ENCODE data around the gene CHST11. TPM values are rescaled to one million over a fixed set of nuclear protein-coding genes. Genes with fewer than 3 reads are reported as not detected.

The CHST11 gene
- total RNA-seq, 1 donor from 2014 or later = 11.4 TPM

- Mint-ChIP-seq H3K27me3 (no peaks in the 10 kb centered on the region), H3K4me1 (ENCODE audit: low read depth) (peaks cover 2% of the 10 kb centered on the region), H3K4me3 (ENCODE audit: low read depth) (no peak overlapping the region), H3K36me3 (ENCODE audit: insufficient read depth) (no peaks in the 10 kb centered on the region), H3K9me3 (ENCODE audit: low read depth) (no peaks in the 10 kb centered on the region), H3K27ac (no peak overlapping the region)
- TF ChIP-seq CTCF (IDR thresholded peaks at IDR 0.05; ENCODE audit: unreplicated experiment) = no peak
- no peak for DNase-seq (ENCODE audit: low spot score, unreplicated experiment)
Observed at GRCh38 chr12:104477510-104478390, 21.0 kb downstream of the CHST11 start.

- Mint-ChIP-seq H3K9me3 (ENCODE audit: low read depth) (no peaks in the 10 kb centered on the region), H3K27me3 (no peaks in the 10 kb centered on the region), H3K4me1 (ENCODE audit: low read depth) (no peaks in the 10 kb centered on the region), H3K27ac (no peak overlapping the region), H3K4me3 (ENCODE audit: low read depth) (no peak overlapping the region), H3K36me3 (ENCODE audit: insufficient read depth) (no peaks in the 10 kb centered on the region)
- no peak for DNase-seq (ENCODE audit: low spot score, unreplicated experiment)
- TF ChIP-seq CTCF (IDR thresholded peaks at IDR 0.05; ENCODE audit: unreplicated experiment) = no peak
Observed at GRCh38 chr12:104478396-104479122, 21.8 kb downstream of the CHST11 start.

- Mint-ChIP-seq H3K36me3 (ENCODE audit: insufficient read depth) (no peaks in the 10 kb centered on the region), H3K27ac (no peak overlapping the region), H3K4me1 (ENCODE audit: low read depth) (no peaks in the 10 kb centered on the region), H3K4me3 (ENCODE audit: low read depth) (no peak overlapping the region), H3K27me3 (no peaks in the 10 kb centered on the region), H3K9me3 (ENCODE audit: low read depth) (no peaks in the 10 kb centered on the region)
- DNase-seq (ENCODE audit: low spot score, unreplicated experiment) = no peak
- no peak for TF ChIP-seq CTCF (IDR thresholded peaks at IDR 0.05; ENCODE audit: unreplicated experiment)
Observed at GRCh38 chr12:104479123-104479662, 22.4 kb downstream of the CHST11 start.

GRCh38 chr12:104480012-104480411, 23.3 kb downstream of the CHST11 start:
- Mint-ChIP-seq H3K9me3 (ENCODE audit: low read depth) (no peaks in the 10 kb centered on the region), H3K4me3 (ENCODE audit: low read depth) (no peak overlapping the region), H3K27ac (no peak overlapping the region), H3K4me1 (ENCODE audit: low read depth) (no peaks in the 10 kb centered on the region), H3K36me3 (ENCODE audit: insufficient read depth) (no peaks in the 10 kb centered on the region), H3K27me3 (no peaks in the 10 kb centered on the region)
- no peak for DNase-seq (ENCODE audit: low spot score, unreplicated experiment)
- no peak for TF ChIP-seq CTCF (IDR thresholded peaks at IDR 0.05; ENCODE audit: unreplicated experiment)

GRCh38 chr12:104480826-104481440, 24.2 kb downstream of the CHST11 start:
- Mint-ChIP-seq H3K27me3 (no peaks in the 10 kb centered on the region), H3K9me3 (ENCODE audit: low read depth) (no peaks in the 10 kb centered on the region), H3K4me1 (ENCODE audit: low read depth) (no peaks in the 10 kb centered on the region), H3K4me3 (ENCODE audit: low read depth) (no peak overlapping the region), H3K27ac (no peak overlapping the region), H3K36me3 (ENCODE audit: insufficient read depth) (no peaks in the 10 kb centered on the region)
- no peak for DNase-seq (ENCODE audit: low spot score, unreplicated experiment)
- no peak for TF ChIP-seq CTCF (IDR thresholded peaks at IDR 0.05; ENCODE audit: unreplicated experiment)
